Fibroblast of lung (primary cell): ENCODE measurements around the gene ARFGAP1. TPM values are rescaled to one million over a fixed set of nuclear protein-coding genes. Genes with fewer than 3 reads are reported as not detected.

ENCODE experiments used
- DNase-seq, 2 donors: peaks; one replicate each; pipeline versions ENCODE4 v3.0.0 to v3.0.0-alpha.2; 2010; ENCODE audit warnings: low read depth in 2 of 2
- H2AFZ ChIP-seq: 2 replicates; pipeline ENCODE4 v1.5.1; 2012; ENCODE audit warnings: low read length, control low read depth, inconsistent platforms
- H3K27ac ChIP-seq: 2 replicates; pipeline ENCODE4 v1.5.1; 2011; ENCODE audit warnings: low read length, control low read depth; ENCODE audit not compliant: insufficient read depth
- H3K27me3 ChIP-seq: 2 replicates; pipeline ENCODE4 v1.5.1; 2011; ENCODE audit warnings: mild to moderate bottlenecking, low read length; ENCODE audit not compliant: control insufficient read depth, insufficient read depth
- H3K36me3 ChIP-seq: 2 replicates; pipeline ENCODE4 v1.5.1; 2011; ENCODE audit warnings: low read length; ENCODE audit not compliant: control insufficient read depth, insufficient read depth
- H3K4me1 ChIP-seq: 2 replicates; pipeline ENCODE4 v1.5.1; 2011; ENCODE audit warnings: low read length; ENCODE audit not compliant: control insufficient read depth, insufficient read depth; ENCODE audit errors: extremely low read depth
- H3K4me2 ChIP-seq: 2 replicates; pipeline ENCODE4 v1.5.1; 2011; ENCODE audit warnings: low read length, control low read depth; ENCODE audit not compliant: insufficient read depth; ENCODE audit errors: extremely low read depth
- H3K4me3 ChIP-seq, 4 experiments: fragments of 200-600 bp in 1 of 4; sonication (generic) in 1 of 4; replicated peaks in 1 of 4; 2 replicates each; pipeline ENCODE4 v1.5.1; 2011 to 2016; ENCODE audit warnings: low read length in 4 of 4, low read depth in 3 of 4, mild to moderate bottlenecking in 3 of 4, control low read depth in 2 of 4, inconsistent platforms in 1 of 4, mixed read lengths in 1 of 4; ENCODE audit not compliant: insufficient read depth in 1 of 4; ENCODE audit errors: control extremely low read depth in 1 of 4
- H3K79me2 ChIP-seq: 2 replicates; pipeline ENCODE4 v1.5.1; 2012; ENCODE audit warnings: mild to moderate bottlenecking, low read length, inconsistent platforms; ENCODE audit not compliant: control insufficient read depth, insufficient read depth
- H3K9ac ChIP-seq: 2 replicates; pipeline ENCODE4 v1.5.1; 2011; ENCODE audit warnings: mild to moderate bottlenecking, low read length, control low read depth; ENCODE audit not compliant: insufficient read depth
- H3K9me3 ChIP-seq: 2 replicates; pipeline ENCODE4 v1.5.1; 2012; ENCODE audit warnings: low read depth, low read length; ENCODE audit not compliant: control insufficient read depth, insufficient read depth
- H4K20me1 ChIP-seq: 2 replicates; pipeline ENCODE4 v1.5.1; 2011; ENCODE audit warnings: low read length; ENCODE audit not compliant: control insufficient read depth, insufficient read depth; ENCODE audit errors: extremely low read depth
- CTCF ChIP-seq, 2 donors: IDR thresholded peaks in 1 of 2; conservative IDR thresholded peaks in 1 of 2; 1 replicate in 1 of 2; 2 replicates in 1 of 2; pipeline ENCODE4 v1.5.1; 2011 to 2012; ENCODE audit warnings: low read length in 2 of 2, control low read depth in 1 of 2, inconsistent platforms in 1 of 2, low read depth in 1 of 2, mild to moderate bottlenecking in 1 of 2
- EZH2 ChIP-seq: IDR thresholded peaks from 2 replicates; pipeline ENCODE4 v1.5.1; 2012; ENCODE audit warnings: low read length, control low read depth, mild to moderate bottlenecking; ENCODE audit errors: missing control alignments
- polyA plus RNA-seq, 2 donors: library from polyadenylated mRNA; depleted of rRNA in 1 of 2; stranded (reverse) in 1 of 2; unstranded in 1 of 2; fragments of >200 nt; gene quantifications; 2 replicates each; pipeline ENCODE4 v1.2.1, GENCODE V29; 2011 to 2012; ENCODE audit warnings: missing spikeins in 1 of 2
- total RNA-seq: library from RNA; depleted of rRNA; stranded (reverse); fragments of >200 nt; gene quantifications from 2 replicates; pipeline ENCODE4 v1.2.1, GENCODE V29; 2014

ARFGAP1 gene
- total and polyA plus RNA-seq, 2 donors (not counting 1 experiment from before 2014, with no cell fraction given): 37.6 to 42.9 TPM

DNA sequence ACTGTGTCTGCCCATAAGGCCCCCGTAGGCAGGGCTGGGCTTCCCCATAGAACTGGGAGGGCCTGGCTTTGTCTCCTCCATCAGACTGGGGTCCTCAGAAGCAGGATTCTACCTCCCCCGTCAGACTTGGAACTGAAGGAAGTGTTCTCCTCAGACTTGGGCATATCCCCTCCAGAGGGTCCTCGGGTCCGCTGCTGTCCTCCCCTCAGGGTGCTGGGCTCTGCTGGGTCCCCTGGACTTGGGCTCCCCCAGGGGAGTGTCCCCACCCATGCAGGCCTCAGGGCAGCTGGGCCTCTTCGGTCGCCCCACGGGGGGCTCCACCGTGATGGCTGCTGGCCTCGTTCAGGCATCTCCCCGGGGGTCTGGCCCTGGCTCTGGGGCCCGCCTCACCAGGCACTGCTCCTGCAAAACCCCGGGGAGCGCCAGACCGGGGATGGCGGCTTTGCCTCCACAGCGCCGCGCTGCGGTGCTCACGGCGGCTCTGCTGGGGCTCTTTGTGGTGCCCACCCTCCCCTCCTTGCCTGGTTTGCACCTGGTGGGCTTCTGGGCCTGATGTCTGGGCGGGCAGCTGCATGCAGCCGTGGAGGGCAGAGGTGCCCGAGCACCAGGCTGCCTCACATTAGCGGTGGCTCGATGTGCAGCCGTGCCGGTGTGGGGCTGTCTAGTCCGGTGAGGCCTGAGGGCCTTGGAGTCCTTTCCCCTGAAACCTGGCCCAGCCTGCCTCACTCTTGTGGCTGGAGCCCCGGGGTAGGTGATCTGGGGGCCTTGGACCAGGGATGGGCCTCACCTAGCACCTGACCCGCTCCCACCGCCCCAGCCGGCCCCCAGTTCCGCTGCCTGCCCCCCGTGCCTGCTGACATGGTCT lies 34.3 kb downstream of the ARFGAP1 start:
- no peak overlapping the region for H3K9ac ChIP-seq
- no peak for TF ChIP-seq CTCF (conservative IDR thresholded peaks at IDR 0.05 in 1 of 2, IDR thresholded peaks at IDR 0.05 in 1 of 2; ENCODE audit: low read depth in 1 of 2, low read length in 2 of 2)
- TF ChIP-seq EZH2: no peak
- no peaks in the 10 kb centered on the region for H3K79me2 ChIP-seq

GRCh38 chr20:63307538-63308217 lies 35.1 kb downstream of the ARFGAP1 start:
- H3K36me3 ChIP-seq: no peaks in the 10 kb centered on the region
- H3K9ac ChIP-seq: no peak overlapping the region
- H3K9me3 ChIP-seq: no peaks in the 10 kb centered on the region
- no peak for TF ChIP-seq CTCF (conservative IDR thresholded peaks at IDR 0.05 in 1 of 2, IDR thresholded peaks at IDR 0.05 in 1 of 2; ENCODE audit: low read depth in 1 of 2, low read length in 2 of 2)
- no peak for TF ChIP-seq EZH2
- H4K20me1 ChIP-seq: no peaks in the 10 kb centered on the region
- no peak overlapping the region for H3K4me3 ChIP-seq
- no peak overlapping the region for H3K4me2 ChIP-seq
- no peak overlapping the region for H3K27ac ChIP-seq
- no peaks in the 10 kb centered on the region for H3K79me2 ChIP-seq
- no peaks in the 10 kb centered on the region for H3K4me1 ChIP-seq
- DNase-seq: no peak
- H2AFZ ChIP-seq: no peak overlapping the region
- H3K27me3 ChIP-seq: no peaks in the 10 kb centered on the region

More for the DNA sequence above, 34.3 kb downstream of the ARFGAP1 start:
- H3K27ac ChIP-seq: no peak overlapping the region
- H3K36me3 ChIP-seq: no peaks in the 10 kb centered on the region
- no peaks in the 10 kb centered on the region for H3K27me3 ChIP-seq
- no peak for DNase-seq
- H3K4me2 ChIP-seq: no peak overlapping the region
- no peak overlapping the region for H2AFZ ChIP-seq
- no peaks in the 10 kb centered on the region for H4K20me1 ChIP-seq
- H3K4me3 ChIP-seq: no peak overlapping the region
- no peaks in the 10 kb centered on the region for H3K4me1 ChIP-seq
- no peaks in the 10 kb centered on the region for H3K9me3 ChIP-seq

DNA sequence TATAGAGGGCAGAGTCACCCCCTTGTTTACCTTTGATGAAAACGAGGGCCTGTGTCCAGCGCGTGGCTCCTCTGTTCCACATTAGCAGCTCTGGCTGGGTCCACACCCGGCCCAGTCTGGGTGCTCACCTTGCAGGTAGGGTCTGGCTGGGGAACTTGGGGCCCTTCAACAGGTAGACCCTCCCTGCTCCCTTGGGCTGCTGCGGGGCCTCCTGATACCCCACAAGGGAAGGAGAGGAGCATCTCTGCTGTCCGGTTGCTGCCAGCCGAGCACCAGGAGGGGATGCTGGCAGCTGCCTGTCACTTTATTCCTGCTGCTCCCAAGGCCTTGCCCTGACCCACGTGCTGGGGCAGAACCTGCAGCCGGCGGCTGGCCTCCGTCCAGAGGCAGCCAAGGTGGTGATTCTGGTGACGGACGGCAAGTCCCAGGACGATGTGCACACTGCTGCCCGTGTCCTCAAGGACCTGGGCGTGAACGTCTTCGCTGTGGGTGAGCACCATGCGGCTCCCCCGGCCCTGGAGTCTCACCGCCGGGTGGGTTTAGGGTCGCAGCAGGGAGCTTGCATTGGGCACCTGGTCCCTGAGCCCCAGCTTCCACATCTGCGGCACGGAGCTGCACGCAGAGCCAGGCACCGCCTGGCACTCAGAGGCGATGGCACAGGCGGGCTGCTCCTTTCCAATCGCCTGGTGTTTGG lies 35.8 kb downstream of the ARFGAP1 start:
- no peak overlapping the region for H3K27ac ChIP-seq
- no peak overlapping the region for H3K4me3 ChIP-seq
- DNase-seq: no peak
- TF ChIP-seq EZH2: no peak
- no peak for TF ChIP-seq CTCF (conservative IDR thresholded peaks at IDR 0.05 in 1 of 2, IDR thresholded peaks at IDR 0.05 in 1 of 2; ENCODE audit: low read depth in 1 of 2, low read length in 2 of 2)
- H3K4me1 ChIP-seq: no peaks in the 10 kb centered on the region
- H4K20me1 ChIP-seq: no peaks in the 10 kb centered on the region
- H3K4me2 ChIP-seq: no peak overlapping the region
- H2AFZ ChIP-seq: no peak overlapping the region
- H3K27me3 ChIP-seq: no peaks in the 10 kb centered on the region
- no peaks in the 10 kb centered on the region for H3K79me2 ChIP-seq
- H3K36me3 ChIP-seq: no peaks in the 10 kb centered on the region
- H3K9ac ChIP-seq: no peak overlapping the region
- no peaks in the 10 kb centered on the region for H3K9me3 ChIP-seq
